ENCODE measurements around the gene BDKRB2. TPM values are rescaled to one million over a fixed set of nuclear protein-coding genes. Genes with fewer than 3 reads are reported as not detected.

Gene BDKRB2
- total and polyA plus RNA-seq, 2 of the 4 experiments (the other 2 are of a cell fraction), result 60.9 to 73.1 TPM

- intact Hi-C loops (cut with micrococcal nuclease), result loop anchor here (5.0 kb wide), 1 partner anchor 43 kb away; no protein-coding TSS in a partner anchor
- POLR2A ChIA-PET (ENCODE audit: unreplicated experiment), result interaction anchor here (1.4 kb wide), 1 partner anchor 91 kb away, joined by 3 read pairs; no protein-coding TSS in a partner anchor
Observed at GRCh38 chr14:96165493-96166436, 38.9 kb upstream of the BDKRB2 start.

More at GRCh38 chr14:96165493-96166436, 38.9 kb upstream of the BDKRB2 start:
- peak overlapping the region; percentile 98 for H3K18ac ChIP-seq (ENCODE audit: low read depth, low read length)
- H4K91ac ChIP-seq (ENCODE audit: insufficient read depth, low read depth, low read length), result peak overlapping the region; percentile 99
- H3K23ac ChIP-seq (ENCODE audit: low read depth, low read length), result peak overlapping the region; percentile 49; the same call in 1 of the 2 replicates
- no peaks in the 10 kb centered on the region for H3K36me3 ChIP-seq (ENCODE audit: control insufficient read depth, insufficient read depth, low read length)
- peak overlapping the region; percentile 96 for H3K14ac ChIP-seq (replicated peaks; ENCODE audit: low read depth, low read length)
- H2AFZ ChIP-seq (replicated peaks; ENCODE audit: low read length, poor library complexity), result peak overlapping the region; percentile 45
- no TSS peak for BruUV-seq (replicated peaks)
- H3K79me1 ChIP-seq (ENCODE audit: low read depth in 1 of 2, low read length in 2 of 2), result no peaks in the 10 kb centered on the region; a peak in 1 of 4 replicates
- peak overlapping the region; percentile 97 for H2AK5ac ChIP-seq (ENCODE audit: low read depth, low read length)
- no peaks in the 10 kb centered on the region for H3K27me3 ChIP-seq (ENCODE audit: control insufficient read depth, insufficient read depth, low read length)
- peak overlapping the region; percentile 89; the same call in 2 of the 3 replicates for H2BK15ac ChIP-seq (ENCODE audit: low read depth, low read length)
- peak overlapping the region; percentile 99 for H2BK20ac ChIP-seq (ENCODE audit: low read depth, low read length)
- H3K9ac ChIP-seq (ENCODE audit: low read depth, low read length), result no peak overlapping the region
- dilution Hi-C loops (cut with HindIII; ENCODE audit: low sequenced_read_pairs, unreplicated experiment), result no loop called here
- H4K20me1 ChIP-seq (ENCODE audit: insufficient read depth, low read length), result no peaks in the 10 kb centered on the region
- peak overlapping the region; percentile 31; the same call in 1 of the 2 replicates for H3K56ac ChIP-seq (ENCODE audit: extremely low read depth, insufficient read depth, low read length)
- H3K4me1 ChIP-seq (ENCODE audit: control insufficient read depth, insufficient read depth, low read length), result peaks cover 42% of the 10 kb centered on the region
- H3K9me1 ChIP-seq (ENCODE audit: insufficient read depth, low read length), result peaks cover 32% of the 10 kb centered on the region
- no peak overlapping the region for H3K4me2 ChIP-seq (ENCODE audit: low read depth, low read length)
- peak overlapping the region; percentile 52 for H2AK9ac ChIP-seq (replicated peaks; ENCODE audit: low read depth, low read length, poor library complexity)
- H4K5ac ChIP-seq (ENCODE audit: low read depth, low read length), result peak overlapping the region; percentile 98
- CTCF ChIA-PET, result interaction anchor here (2.5 kb wide), 1 partner anchor 65 kb away, joined by 6 read pairs; no protein-coding TSS in a partner anchor
- H3K9me3 ChIP-seq (ENCODE audit: control insufficient read depth, insufficient read depth, low read length), result no peaks in the 10 kb centered on the region
- peak overlapping the region; percentile 95 for H3K27ac ChIP-seq (ENCODE audit: insufficient read depth, low read length)
- peak overlapping the region; percentile 99 for H3K4ac ChIP-seq (ENCODE audit: low read depth, low read length)
- H4K8ac ChIP-seq (ENCODE audit: low read depth in 2 of 2, low read length in 2 of 2), result peak overlapping the region; percentile 66 to 92; a peak in 3 of 4 replicates
- no peak overlapping the region for H3K4me3 ChIP-seq (ENCODE audit: insufficient read depth, low read depth, low read length)
- H2BK5ac ChIP-seq (ENCODE audit: low read depth, low read length, poor library complexity, severe bottlenecking), result peak overlapping the region; percentile 99
- no peak for ATAC-seq (ENCODE audit: low read depth)
- no peak for TF ChIP-seq MAZ (IDR thresholded peaks at IDR 0.05; ENCODE audit: borderline replicate concordance, low read depth, low read length)
- no peak for TF ChIP-seq ELK1 (IDR thresholded peaks at IDR 0.05; ENCODE audit: borderline replicate concordance, low read depth, low read length)
- no peak for TF ChIP-seq MAFK (IDR thresholded peaks at IDR 0.05; ENCODE audit: low read depth, low read length)
- TF ChIP-seq CTCF (conservative IDR thresholded peaks at IDR 0.05; ENCODE audit: low read depth, low read length), result no peak
- no peak for TF ChIP-seq BHLHE40 (IDR thresholded peaks at IDR 0.05; ENCODE audit: low read depth, low read length)
- no peak for TF ChIP-seq RCOR1 (IDR thresholded peaks at IDR 0.05; ENCODE audit: insufficient replicate concordance, low read length)
- peak overlapping the region; percentile 99 for H2BK120ac ChIP-seq (ENCODE audit: low read depth, low read length)
- no peak for DNase-seq
- no CpG with 5 or more reads among the region's 12 CpGs for WGBS, 2 experiments (ENCODE audit: extremely low coverage in 2 of 2, insufficient read length in 1 of 2)
- in situ Hi-C loops (cut with MboI; ENCODE audit: low sequenced_read_pairs), result no loop called here

Measured in IMR-90 (cell line).